GM21381 (cell line): ENCODE measurements around the gene PCYOX1L.
"Not testable (repeated sequence)": the region's sequence is repeated elsewhere in the genome, so short reads cannot be mapped to it uniquely, and the experiment has no call there.

Source experiments
- ATAC-seq: cut with Tn5 transposase; IDR thresholded peaks from one replicate; pipeline ENCODE4 v1.9.1; 2021; ENCODE audit warnings: mild to moderate bottlenecking, moderate library complexity; ENCODE audit not compliant: unreplicated experiment

Gene PCYOX1L

DNA sequence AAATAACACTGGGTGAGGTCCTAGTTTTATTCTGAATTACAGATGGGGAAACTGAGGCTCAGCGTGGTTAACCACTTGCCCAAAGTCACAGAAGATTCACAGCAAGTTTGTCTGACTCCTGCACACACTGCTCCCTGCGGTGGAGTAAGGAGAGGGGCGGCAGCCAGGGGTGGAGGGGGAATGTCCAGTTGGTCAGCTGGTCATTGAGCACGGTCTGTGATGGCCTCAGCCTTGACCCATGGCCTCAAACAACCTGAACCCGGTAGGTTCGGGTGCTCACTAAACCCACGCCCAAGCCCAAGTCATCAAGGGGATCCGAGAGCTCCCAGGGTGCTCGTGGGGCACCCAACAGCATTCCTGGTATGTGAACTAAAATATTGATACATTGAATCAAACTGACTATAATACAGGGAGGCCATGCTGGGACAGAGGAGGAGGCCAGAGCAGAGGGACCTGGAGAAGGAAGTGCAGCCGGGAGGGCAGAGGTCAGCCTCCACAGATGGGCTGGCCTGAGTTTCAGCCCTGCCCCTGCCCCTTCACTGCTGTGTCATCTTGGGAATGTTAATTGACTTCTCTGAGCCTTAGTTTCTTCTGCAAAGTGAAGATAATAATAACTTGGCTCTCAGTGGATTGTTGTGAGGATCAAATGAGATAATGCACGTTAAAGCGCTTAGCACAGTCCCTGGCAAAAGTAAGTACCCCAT lies 24.8 kb downstream of the PCYOX1L start:
- no peak for ATAC-seq

DNA sequence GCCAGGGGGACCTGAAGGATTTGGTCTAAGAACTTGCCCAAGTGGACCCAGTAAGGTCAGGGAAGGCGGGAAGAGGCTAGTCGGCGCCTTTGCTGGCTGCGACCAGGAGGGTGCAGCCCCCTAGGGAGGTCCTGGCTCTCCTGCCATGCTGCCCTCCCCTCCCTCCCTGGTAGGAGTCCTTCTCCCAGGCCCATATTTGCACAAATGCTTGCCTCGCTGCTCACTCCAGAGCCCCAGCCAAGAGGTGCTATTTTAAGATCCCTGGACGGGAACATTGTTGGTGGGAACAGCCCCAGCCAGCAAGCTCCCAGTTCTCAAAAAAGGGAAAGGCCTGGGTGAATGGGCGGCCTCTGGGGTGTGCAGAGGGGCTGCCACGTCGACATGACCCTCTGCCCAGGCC lies 25.6 kb downstream of the PCYOX1L start:
- no peak for ATAC-seq

- no peak for ATAC-seq
Measured at GRCh38 chr5:149386166-149386565, 28.3 kb downstream of the PCYOX1L start.

DNA sequence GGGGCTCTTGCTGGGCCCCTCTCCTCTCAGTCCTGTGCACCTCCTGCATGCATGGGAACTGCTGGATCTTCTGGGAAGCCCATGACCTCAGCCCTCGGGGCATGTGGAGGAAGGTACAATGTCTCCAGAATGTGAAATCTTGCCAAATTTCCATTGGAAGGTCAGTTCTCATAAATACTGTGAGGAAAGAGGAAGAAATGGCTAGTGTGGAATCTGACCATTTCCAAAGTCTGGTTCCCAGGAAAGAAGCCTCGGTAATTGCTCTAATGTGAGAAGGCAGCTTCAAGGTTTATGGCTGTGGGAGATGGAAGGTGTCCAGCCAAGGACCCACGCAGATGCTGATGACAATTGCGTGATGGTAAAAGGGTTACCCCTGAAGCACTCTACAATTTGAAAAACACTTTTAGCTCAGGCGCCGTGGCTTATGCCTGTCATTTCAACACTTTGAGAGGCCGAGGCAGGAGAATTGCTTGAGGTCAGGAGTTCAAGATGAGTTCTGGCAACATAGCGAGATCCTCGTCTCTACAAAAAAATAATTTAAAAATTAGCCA lies 29.3 kb downstream of the PCYOX1L start:
- no peak for ATAC-seq

DNA sequence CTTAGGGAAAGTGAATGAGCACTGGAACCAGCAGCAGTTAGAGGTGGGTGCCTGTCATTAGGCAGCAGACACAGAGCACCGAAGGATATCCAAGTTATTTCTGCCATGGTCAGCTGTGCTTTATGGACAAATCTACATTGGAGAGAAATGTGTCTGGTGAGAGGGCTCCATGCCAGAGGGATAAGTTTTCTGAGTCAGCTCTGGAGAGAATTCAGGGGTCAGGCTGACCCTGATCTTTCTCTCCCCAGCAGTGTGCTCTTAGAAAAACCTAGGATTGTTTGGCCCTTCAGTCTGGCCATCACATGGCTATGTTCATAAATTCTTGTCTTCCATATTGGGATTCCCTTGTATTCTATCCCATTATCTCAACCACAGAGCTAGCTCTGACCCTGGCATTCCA lies 30.1 kb downstream of the PCYOX1L start:
- no peak for ATAC-seq

DNA sequence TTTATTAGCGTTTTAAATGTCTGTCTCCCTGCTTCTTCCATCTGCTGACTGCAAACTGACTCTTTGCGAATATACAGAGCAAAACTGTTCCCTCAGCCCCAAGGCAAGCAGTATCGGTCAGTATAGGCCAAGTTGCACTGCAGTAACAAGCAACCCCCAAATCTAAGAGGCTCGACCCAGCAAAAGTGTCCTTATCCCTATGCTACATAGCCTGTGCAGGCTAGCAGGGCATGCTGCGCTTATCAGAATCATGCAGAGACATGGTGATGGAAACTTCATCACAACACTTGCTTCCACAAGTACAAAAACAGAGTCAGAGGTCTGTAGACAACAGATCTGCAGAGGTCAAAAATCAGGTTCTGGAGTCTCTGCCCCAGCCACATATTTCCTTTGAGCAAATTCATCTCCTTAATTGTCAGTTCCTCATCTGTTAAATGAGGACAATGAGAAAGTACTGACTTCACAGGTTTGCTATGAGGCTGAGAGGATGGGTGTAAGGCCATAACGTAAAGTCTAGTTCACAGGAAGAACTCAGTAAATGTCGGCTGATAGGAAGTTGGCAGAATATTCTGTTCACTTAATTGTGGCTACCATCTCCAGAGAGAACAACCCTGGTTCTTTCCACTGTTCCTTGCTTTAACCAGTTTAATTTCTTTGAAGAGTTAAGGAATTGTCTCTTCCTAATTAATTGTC lies 30.8 kb downstream of the PCYOX1L start:
- ATAC-seq, result no peak

- no peak for ATAC-seq
Measured at GRCh38 chr5:149389552-149390495, 32.0 kb downstream of the PCYOX1L start.

- not testable (repeated sequence) for ATAC-seq
Measured at GRCh38 chr5:149391076-149391475, 33.2 kb downstream of the PCYOX1L start.

DNA sequence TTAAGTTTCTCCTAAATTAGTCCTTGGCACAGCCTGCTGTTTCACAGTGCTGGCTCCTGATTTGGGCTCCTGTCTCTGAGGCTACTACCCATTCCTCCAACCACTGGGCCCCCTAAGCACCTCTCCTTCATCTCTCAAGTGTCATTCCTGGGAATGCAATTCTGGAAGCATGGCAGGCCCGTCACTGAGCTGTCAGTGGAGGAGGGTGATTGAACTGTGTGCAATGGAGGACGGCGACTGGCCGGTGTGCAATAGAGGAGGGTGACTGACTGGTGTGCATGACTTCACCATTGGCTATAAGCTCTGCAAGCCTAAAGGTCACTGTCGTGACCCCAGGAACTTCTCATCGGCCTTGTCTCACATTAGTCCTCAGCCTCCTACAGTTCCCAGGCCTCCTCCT lies 33.7 kb downstream of the PCYOX1L start:
- ATAC-seq, result no peak

DNA sequence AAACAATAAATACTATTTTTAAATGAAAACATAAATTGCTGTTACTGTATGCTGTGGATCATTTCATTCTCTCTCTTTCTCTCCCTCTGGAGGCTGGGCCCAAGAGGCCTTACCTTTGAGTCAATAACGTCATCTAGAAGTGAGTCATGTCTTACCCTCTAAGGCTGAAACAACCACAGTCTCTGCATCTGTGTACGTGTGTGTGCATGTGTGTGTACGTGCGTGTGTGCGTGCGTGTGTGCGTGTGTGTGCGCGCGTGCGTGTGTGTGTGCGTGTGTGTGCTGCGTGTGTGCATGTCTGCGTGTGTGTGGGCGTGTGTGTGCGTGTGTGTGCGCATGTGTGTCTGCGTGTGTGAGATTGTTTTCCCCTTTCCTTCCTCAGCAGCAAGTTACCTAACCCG lies 34.9 kb downstream of the PCYOX1L start:
- no peak for ATAC-seq

DNA sequence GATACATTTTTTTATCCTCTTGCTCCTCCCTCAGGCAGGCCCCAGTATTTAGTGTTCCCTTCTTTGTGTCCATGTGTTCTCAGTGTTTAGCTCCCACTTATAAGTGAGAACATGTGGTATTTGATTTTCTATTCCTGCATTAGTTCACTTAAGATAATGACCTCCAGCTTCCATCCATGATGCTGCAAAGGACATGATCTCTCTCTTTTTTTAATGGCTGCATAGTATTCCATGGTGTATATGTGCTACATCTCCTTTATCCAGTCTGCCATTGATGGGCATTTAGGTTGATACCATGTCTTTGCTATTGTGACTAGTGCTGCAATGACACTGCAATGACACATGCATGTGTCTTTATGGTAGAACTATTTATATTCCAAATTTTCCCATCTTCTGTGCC lies 37.1 kb downstream of the PCYOX1L start:
- ATAC-seq, result not testable (repeated sequence)

- ATAC-seq, result no peak
Measured at GRCh38 chr5:149397530-149397929, 39.7 kb downstream of the PCYOX1L start.

GRCh38 chr5:149398747-149399266 lies 41.0 kb downstream of the PCYOX1L start:
- not testable (repeated sequence) for ATAC-seq

DNA sequence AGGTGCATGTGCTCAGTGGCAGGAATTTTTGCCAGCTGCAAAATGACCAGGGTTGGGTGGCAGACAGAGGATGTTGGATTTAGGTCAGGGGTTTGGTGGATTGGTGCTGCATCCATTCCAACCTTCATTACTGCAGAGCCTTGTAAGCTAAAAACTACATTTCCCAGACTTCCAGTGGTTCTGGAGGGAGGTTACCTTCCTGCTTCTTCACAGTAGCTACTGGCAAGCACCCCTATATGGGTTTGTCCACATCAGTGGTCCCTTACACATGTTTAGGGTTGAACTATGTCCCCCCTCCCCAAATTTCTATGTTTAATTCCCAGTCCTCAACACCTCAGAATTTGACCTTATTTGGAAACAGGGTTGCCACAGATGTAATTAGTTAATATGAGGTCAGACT lies 41.9 kb downstream of the PCYOX1L start:
- no peak for ATAC-seq

DNA sequence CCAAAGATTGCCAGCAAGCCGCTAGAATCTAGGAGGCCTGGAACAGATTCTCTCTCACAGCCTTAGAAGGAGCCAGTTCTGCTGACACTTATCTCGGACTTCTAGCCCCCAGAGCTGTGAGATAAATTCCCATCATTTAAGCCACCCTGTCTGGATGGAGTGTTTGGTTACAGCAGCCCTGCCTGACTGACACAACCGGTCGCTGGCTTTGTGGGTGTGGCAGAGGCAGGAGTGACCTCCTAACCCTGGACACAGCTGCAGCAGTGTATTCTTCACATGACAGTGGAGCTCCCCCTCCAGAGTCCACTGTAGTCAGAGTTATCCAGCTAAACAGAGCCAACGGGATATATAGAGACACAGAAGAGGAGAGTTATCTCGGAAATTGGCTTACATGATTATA lies 42.5 kb downstream of the PCYOX1L start:
- no peak for ATAC-seq

DNA sequence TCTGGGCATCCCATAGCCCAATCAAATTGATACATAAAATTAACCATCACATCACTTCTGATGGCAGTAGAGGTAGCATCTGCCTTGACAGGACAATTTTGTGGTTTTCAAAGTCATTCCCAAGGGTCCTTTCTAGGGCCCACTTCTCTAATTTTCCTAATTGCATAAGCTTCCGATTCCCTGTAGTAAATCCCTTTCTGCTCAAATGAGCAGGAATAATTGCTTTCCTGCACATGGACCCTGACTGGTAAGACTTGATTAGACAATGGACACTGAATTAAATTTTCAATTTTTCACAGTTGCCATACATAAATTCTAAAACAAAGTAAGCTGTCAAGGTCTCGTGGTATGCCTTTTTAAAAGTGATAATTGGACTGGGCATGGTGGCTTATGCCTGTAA lies 43.2 kb downstream of the PCYOX1L start:
- no peak for ATAC-seq

DNA sequence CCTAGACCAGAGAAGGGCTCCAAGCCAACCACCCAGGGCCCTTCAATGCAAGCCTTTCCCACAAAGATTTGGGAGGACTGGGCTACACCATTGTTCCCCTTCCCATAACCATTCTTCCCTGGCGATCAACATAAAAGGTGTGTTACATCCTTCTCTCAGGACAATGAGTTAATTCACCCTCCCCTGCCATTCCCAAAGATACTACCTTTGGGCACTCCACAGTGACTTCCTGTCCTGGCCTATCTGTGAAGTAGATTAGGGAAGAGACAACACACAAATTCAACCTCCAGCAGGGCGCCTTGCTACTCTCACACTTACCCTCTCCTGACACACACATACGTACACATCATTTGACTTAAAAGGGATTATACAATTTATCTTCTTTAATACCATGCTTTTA lies 44.4 kb downstream of the PCYOX1L start:
- ATAC-seq, result no peak

DNA sequence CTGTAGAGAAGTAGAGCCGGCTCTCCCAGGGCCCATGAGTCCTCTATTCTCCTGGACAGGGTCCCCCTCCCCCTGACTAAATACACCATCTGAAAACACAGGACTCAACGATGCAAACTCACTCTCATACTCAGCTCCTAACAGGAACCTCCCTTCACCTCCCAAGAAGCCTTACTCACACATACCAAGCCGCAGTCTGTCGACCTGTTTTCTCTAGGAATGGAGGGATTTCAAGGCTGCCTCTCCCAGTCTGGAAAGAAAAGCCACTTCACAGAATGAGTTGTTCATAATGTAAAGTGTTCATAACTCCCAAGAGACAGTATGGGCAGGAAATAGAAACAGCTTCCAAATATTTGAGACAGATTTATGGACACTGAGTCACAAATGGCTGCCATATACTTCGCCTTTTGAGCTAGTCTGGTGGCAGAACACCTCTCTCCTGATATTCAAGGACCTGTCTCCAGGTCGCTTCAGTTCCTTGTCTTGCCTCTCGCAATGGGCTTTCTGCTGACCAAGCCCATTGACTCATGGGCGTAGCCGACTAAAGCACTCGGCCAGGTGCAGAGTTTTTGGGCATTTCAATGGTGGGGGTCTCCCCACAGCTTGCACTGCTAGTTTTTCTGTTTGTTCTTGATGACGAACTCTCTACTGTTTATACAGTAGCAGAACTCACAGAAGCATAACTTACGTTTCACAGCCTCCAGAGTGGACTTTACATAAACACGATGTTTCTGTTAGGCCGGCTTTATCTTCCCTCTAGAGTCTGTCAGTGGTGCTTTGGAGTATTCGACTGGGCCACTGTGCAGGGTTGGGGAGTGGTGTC lies 46.3 kb downstream of the PCYOX1L start:
- no peak for ATAC-seq

DNA sequence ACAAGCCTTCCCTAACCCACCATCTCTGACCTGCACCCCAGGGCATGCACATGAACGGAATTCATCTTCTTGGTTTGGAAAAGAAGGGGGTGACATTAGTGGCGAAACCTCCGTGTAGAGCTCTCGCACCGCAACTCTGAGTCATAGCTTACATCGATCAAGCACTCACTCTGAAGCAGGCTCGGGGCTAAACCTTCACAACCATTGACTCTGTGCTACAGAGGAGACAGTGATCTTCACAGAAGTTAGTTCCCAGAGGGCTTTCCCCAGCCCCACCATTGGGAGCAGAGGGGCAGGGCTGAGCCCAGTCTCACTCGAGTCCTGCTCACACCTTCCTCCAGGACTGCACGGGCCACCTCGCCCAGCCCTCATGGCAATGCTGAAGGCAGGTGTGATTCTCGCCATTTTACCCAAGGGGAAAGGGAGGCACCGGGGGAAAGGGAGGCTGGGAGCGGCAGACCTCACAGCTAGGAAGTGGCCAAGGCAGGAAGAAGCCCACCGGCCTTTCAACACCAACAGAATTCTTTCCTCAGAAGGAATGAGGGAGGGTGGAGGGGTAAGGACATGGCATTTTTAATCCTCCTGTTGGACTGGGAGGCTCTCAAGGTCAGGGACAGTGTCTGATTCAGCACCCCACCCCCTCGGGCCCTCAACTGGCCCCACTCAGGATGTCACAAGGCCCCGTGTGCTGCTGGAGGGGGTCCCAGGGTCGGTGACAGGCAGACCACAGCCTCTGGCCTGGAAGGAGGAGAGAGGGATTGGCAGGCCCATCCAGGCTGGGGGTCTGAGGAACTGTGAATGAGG lies 47.1 kb downstream of the PCYOX1L start:
- ATAC-seq, result no peak
